ENCODE results near the gene ZNF438.
"Not testable (repeated sequence)": the region's sequence is repeated elsewhere in the genome, so short reads cannot be mapped to it uniquely, and the experiment has no call there.

Gene ZNF438

GRCh38 chr10:30962522-30962921, 69.1 kb downstream of the ZNF438 start:
- in situ Hi-C loops (cut with MboI; ENCODE audit: low sequenced_read_pairs): no loop called here

DNA sequence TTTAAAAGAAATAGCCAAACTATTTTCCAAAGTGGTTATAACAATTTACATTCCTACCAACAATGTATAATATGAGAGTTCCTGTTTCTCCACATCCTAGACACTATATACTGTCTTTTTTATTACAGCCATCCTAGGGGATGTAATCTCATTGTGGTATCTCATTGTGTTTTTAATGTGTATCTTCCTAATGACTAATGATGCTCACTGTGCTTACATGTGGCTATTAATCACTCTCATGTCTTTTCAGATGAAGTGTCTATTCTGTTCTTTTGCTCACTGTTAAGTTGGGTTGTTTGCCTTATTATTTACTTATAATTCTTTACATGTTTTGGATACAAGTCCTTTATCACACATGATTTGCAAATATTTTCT, 71.8 kb downstream of the ZNF438 start:
- in situ Hi-C loops (cut with MboI; ENCODE audit: low sequenced_read_pairs): no loop called here

GRCh38 chr10:30949218-30949617, 82.4 kb downstream of the ZNF438 start:
- in situ Hi-C loops (cut with MboI; ENCODE audit: low sequenced_read_pairs): not testable (repeated sequence)

GRCh38 chr10:30944005-30944404, 87.7 kb downstream of the ZNF438 start:
- in situ Hi-C loops (cut with MboI; ENCODE audit: low sequenced_read_pairs): no loop called here

DNA sequence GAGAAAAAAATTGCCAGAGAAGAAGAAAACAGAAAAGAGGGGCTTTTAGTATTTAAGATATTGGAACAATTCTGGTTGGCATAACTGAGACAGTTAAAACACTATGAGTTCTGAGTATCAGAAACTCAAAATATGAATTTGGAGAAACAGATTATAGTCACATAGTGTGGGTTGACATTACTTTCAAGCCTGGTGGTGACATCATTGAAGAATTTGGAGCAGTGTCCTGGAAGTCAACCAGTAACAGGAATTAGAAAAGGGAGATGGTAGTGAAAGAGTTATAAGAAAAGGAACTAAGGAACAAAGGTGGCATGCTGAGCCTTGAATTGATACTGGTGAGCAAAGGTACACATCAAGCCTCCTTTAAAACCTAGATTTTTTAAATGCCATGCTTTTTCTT, 88.2 kb downstream of the ZNF438 start:
- in situ Hi-C loops (cut with MboI; ENCODE audit: low sequenced_read_pairs): no loop called here

DNA sequence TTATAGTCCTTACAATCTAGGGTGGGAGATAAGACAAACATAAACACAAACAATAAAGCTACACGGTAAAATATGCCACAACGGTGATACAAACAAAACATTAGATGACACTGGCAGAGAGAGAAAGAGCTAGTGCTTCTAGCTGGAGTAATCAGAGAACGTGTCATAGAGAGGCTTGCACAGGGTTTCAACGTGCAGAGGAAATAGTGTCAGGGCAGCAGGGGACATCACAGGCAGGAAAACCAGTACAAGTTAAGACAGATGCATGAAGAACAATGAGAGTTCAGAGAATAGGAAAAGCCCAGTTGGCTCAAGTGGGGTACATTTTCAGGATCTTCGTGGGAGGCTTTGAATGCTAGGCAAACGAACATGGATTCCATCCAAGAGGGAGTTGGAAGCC, 91.4 kb downstream of the ZNF438 start:
- in situ Hi-C loops (cut with MboI; ENCODE audit: low sequenced_read_pairs): no loop called here

GRCh38 chr10:30939643-30940251, 91.9 kb downstream of the ZNF438 start:
- in situ Hi-C loops (cut with MboI; ENCODE audit: low sequenced_read_pairs): no loop called here

- in situ Hi-C loops (cut with MboI; ENCODE audit: low sequenced_read_pairs): no loop called here
These were observed 96.6 kb downstream of the ZNF438 start for GRCh38 chr10:30935078-30935477.

GRCh38 chr10:30931094-30931493, 100.6 kb downstream of the ZNF438 start:
- in situ Hi-C loops (cut with MboI; ENCODE audit: low sequenced_read_pairs): no loop called here

- in situ Hi-C loops (cut with MboI; ENCODE audit: low sequenced_read_pairs): no loop called here
These were observed 101.7 kb downstream of the ZNF438 start for GRCh38 chr10:30929901-30930520.

DNA sequence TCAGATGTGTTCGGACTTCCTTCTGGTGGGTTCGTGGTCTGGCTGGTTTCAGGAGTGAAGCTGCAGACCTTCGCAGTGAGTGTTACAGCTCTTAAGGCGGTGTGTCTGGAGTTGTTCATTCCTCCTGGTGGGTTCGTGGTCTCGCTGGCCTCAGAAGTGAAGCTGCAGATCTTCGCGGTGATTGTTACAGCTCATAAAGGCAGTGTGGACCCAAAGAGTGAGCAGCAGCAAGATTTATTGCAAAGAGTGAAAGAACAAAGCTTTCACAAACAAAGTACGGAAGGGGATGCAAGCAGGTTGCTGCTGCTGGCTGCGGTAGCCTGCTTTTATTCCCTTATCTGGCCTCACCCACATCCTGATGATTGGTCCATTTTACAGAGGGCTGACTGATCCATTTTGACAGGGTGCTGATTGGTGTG, 102.3 kb downstream of the ZNF438 start:
- in situ Hi-C loops (cut with MboI; ENCODE audit: low sequenced_read_pairs): not testable (repeated sequence)

DNA sequence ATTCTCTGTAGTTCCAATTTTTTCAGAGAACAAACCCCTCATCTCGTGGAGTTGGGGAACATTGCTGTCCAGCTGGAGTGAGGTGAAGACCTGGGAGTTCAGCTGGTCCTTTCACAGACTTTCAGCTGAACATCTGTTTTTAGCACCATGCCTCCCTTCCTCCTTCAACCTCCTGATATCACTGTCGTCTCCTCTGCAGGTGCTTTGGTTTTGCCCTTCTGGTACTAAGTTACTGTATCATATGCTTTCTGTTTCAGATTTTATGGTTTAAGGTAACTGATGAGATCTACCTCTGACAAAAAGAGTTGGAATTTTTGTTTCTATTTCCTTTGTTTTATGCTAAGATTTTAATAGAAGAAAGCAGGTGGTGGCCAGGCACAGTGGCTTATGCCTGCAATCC, 102.9 kb downstream of the ZNF438 start:
- in situ Hi-C loops (cut with MboI; ENCODE audit: low sequenced_read_pairs): no loop called here

- in situ Hi-C loops (cut with MboI; ENCODE audit: low sequenced_read_pairs): no loop called here
These were observed 113.0 kb downstream of the ZNF438 start for GRCh38 chr10:30918651-30919050.

DNA sequence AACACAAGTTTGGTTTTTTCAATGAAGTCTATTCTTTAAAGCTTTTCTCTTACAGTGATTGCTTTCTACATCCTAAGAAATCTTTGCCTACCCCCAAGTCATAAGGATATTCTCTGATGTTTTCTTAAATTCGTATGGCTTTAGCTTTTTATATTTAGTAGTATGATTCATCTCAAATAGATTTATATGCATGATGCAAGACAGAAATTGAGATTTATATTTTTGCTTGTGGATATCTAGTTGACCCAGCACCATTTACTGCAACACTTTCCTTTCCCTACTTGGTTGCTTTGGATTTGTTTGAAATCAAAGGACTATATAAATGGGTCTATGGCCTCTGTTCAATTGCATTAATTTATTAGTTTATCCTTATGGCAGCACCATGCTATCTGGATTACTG, 113.9 kb downstream of the ZNF438 start:
- in situ Hi-C loops (cut with MboI; ENCODE audit: low sequenced_read_pairs): no loop called here

DNA sequence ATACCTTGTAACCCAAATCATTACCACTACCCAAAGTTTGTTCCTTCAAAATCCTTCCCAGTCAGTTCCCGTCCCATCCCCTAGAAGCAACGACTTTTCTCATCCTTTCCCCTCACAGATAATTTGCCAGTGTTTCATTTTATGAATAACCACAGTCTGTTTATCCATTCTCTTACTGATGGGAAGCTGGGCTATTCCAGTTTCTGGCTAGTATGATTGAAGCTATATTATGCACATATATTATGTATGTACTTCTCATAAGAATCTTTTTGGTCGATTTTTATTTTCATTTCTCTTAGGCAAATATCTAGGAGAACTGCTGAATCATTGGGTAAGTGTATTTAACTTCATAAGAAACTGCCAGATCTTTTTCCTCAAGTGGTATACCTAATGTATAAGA, 114.6 kb downstream of the ZNF438 start:
- in situ Hi-C loops (cut with MboI; ENCODE audit: low sequenced_read_pairs): no loop called here

- in situ Hi-C loops (cut with MboI; ENCODE audit: low sequenced_read_pairs): no loop called here
These were observed 116.5 kb downstream of the ZNF438 start for GRCh38 chr10:30915146-30915545.

- in situ Hi-C loops (cut with MboI; ENCODE audit: low sequenced_read_pairs): no loop called here
These were observed 120.3 kb downstream of the ZNF438 start for GRCh38 chr10:30911303-30911863.

GRCh38 chr10:30903397-30904138, 128.1 kb downstream of the ZNF438 start:
- in situ Hi-C loops (cut with MboI; ENCODE audit: low sequenced_read_pairs): no loop called here

DNA sequence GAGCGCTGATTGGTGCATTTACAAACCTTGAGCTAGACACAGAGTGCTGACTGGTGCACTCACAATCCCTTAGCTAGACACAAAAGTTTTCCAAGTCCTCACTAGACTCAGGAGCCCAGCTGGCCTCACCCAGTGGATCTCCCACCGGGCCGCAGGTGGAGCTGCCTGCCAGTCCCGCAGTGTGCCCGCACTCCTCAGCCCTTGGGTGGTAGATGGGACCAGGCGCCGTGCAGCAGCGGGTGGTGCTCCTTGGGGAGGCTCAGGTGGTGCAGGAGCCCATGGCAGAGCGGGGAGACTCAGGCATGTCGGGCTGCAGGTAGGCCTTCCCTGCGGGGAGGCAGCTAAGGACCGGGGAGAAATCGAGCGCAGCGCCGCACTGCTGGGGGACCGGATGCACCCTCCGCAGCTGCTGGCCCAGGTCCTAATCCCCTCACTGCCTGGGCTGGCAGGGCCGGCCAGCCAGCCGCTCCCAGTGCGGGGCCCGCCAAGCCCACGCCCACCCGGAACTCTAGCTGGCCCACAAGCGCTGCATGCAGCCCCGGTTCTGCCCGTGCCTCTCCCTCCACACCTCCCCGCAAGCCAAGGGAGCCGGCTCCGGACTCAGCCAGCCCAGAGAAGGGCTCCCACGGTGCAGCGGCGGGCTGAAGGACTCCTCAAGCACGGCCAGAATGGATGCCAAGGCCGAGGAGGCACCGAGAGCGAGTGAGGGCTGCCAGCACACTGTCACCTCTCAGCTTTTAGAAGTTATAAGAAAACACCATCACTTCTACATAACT, 128.9 kb downstream of the ZNF438 start:
- in situ Hi-C loops (cut with MboI; ENCODE audit: low sequenced_read_pairs): no loop called here

DNA sequence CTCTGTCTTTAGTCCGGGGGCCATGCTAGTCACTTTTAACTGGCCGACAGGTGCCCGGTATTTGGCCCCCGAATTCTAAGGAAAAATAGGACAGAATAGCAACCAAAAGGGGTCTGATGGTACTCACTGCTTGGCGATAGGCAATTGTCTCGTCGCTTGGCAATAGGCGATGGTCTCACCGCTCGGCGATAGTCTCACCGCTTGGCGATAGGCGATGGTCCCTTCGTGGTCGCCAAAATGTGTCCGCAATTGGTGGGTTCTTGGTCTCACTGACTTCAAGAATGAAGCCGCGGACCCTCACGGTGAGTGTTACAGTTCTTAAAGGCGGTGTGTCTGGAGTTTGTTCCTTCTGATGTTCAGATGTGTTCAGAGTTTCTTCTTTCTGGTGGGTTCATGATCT, 130.2 kb downstream of the ZNF438 start:
- in situ Hi-C loops (cut with MboI; ENCODE audit: low sequenced_read_pairs): not testable (repeated sequence)

- in situ Hi-C loops (cut with MboI; ENCODE audit: low sequenced_read_pairs): no loop called here
These were observed 132.7 kb downstream of the ZNF438 start for GRCh38 chr10:30898964-30899363.
